ENCODE data around the gene BAG3.

DNA sequence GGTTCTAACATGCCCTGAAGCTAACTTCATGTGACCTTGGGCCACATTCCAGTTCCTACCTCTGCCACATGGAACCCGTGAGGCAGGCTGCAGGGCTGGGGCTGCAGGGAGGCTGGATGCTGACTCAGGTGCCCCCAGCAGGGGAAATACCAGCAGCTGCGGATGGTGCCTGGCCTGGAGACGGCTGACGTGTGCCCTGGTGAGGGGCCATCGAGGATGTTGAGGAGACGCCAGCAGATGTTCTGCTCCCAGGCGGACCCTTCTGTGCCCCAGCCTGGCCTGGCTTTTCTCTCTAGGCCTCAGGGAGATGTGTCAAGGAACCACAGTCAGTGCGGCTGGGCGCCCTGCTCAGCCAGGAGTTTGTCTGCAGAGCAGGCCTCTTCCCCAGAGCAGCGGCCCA lies 8.8 kb downstream of the BAG3 start:
- TF ChIP-seq, protein P1, sequence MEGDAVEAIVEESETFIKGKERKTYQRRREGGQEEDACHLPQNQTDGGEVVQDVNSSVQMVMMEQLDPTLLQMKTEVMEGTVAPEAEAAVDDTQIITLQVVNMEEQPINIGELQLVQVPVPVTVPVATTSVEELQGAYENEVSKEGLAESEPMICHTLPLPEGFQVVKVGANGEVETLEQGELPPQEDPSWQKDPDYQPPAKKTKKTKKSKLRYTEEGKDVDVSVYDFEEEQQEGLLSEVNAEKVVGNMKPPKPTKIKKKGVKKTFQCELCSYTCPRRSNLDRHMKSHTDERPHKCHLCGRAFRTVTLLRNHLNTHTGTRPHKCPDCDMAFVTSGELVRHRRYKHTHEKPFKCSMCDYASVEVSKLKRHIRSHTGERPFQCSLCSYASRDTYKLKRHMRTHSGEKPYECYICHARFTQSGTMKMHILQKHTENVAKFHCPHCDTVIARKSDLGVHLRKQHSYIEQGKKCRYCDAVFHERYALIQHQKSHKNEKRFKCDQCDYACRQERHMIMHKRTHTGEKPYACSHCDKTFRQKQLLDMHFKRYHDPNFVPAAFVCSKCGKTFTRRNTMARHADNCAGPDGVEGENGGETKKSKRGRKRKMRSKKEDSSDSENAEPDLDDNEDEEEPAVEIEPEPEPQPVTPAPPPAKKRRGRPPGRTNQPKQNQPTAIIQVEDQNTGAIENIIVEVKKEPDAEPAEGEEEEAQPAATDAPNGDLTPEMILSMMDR (conservative IDR thresholded peaks at IDR 0.05): no peak
- no peak for TF ChIP-seq EZH2 (IDR thresholded peaks at IDR 0.05; ENCODE audit: low read depth)
